GM21529 (cell line): ENCODE measurements around the gene FAM83E.

Experiments
- ATAC-seq: cut with Tn5 transposase; IDR thresholded peaks from one replicate; pipeline ENCODE4 v1.9.1; 2021; ENCODE audit not compliant: unreplicated experiment

Gene FAM83E

GRCh38 chr19:48613024-48613851, 1.6 kb downstream of the FAM83E start:
- ATAC-seq: no peak

DNA sequence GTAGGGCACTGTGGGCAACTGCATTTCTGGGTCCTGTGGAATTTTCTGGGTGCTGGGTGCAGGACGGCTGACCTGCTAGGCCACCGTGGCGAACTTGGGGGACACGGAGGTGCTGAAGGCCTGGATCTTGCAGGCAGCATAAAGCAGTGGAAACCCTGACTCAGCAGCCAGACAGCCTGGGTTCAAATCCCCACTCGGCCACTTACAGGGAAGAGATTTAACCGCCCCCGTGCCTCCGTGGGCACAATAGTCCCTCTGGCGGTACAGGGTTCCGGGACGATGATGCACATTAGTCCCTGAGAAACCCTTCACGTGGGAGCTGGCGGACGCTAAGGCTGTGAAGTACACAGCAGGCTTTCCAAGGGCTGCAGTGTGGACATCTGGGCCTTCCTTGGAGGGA, 3.0 kb downstream of the FAM83E start:
- ATAC-seq: no peak

GRCh38 chr19:48609571-48610108, 5.2 kb downstream of the FAM83E start:
- no peak for ATAC-seq

GRCh38 chr19:48608798-48609263, 6.0 kb downstream of the FAM83E start:
- no peak for ATAC-seq

- no peak for ATAC-seq
Measured at GRCh38 chr19:48607359-48607755, 7.5 kb downstream of the FAM83E start.

- no peak for ATAC-seq
Measured at GRCh38 chr19:48606463-48607358, 8.2 kb downstream of the FAM83E start, which contains the start of gene SPACA4. Gene SPACA4 (plus strand): TSS chr19:48606742. CDS start chr19:48606979, 237 bp downstream.

DNA sequence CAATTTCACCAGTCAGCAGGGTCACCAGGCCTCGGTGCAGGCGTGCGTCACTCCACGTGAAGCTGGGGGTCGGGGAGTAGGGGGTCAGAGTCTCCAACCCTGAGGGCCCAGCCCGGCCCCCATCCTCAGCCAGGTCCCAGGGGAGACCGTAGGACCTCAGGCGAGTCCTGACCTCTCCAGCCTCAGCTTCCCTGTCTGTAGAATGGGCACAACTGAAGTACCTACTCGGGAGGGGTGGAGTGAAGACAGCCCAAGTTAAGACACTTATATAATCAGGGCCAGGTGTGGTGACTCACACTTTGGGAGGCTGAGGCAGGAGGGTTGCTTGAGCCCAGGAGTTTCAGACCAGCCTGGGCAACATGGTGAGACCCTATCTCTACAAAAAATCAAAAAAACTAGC, 11.0 kb downstream of the FAM83E start:
- ATAC-seq: no peak

- ATAC-seq: no peak
Measured at GRCh38 chr19:48603449-48603848, 11.4 kb downstream of the FAM83E start.

- ATAC-seq: no peak
Measured at GRCh38 chr19:48603001-48603400, 11.9 kb downstream of the FAM83E start.

- ATAC-seq: no peak
Measured at GRCh38 chr19:48600679-48601417, 14.0 kb downstream of the FAM83E start.

DNA sequence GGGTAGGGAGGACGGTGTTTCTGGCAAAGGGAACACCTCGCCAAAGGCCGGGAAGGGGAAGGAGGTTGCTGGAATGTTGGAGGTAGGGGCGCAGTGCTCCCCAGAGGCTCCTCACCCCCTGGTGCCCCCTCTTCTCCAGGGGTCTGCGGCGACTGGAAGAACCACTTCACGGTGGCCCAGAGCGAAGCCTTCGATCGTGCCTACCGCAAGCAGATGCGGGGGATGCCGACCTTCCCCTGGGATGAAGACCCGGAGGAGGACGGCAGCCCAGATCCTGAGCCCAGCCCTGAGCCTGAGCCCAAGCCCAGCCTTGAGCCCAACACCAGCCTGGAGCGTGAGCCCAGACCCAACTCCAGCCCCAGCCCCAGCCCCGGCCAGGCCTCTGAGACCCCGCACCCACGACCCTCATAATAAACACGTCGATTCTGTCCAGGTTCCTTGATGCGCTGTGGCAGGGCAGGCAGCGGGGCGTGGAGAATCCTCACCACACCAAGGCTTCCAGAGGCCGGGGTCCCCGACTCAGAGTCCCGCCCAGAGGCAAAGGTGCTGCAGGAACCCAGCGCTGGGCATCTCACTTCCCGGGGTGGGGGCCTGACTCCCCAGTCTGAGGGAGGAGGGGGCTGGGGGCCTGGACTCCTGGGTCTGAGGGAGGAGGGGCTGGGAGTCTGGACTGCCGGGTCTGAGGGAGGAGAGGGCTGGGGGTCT, 15.7 kb downstream of the FAM83E start:
- ATAC-seq: no peak

GRCh38 chr19:48596679-48597465, 18.0 kb downstream of the FAM83E start:
- no peak for ATAC-seq

GRCh38 chr19:48596237-48596636, 18.6 kb downstream of the FAM83E start:
- no peak for ATAC-seq

DNA sequence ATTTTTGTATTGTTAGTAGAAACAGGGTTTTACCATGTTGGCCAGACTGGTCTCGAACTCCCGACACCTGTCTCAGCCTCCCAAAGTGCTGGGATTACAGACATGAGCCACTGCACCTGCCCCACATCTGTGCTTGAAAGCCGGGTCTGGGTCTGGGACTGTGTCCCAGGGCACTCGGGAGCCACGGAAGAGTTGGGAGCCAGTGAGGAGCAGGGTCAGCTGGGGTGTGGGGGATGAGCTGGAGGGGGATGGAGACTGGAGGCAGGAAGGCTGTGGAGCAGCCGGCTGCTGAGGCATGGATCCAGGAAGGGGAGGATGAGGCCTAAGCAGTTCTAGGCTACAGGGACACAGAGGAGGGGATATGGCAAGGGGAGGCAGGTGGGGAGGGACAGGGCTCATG, 19.0 kb downstream of the FAM83E start:
- no peak for ATAC-seq

DNA sequence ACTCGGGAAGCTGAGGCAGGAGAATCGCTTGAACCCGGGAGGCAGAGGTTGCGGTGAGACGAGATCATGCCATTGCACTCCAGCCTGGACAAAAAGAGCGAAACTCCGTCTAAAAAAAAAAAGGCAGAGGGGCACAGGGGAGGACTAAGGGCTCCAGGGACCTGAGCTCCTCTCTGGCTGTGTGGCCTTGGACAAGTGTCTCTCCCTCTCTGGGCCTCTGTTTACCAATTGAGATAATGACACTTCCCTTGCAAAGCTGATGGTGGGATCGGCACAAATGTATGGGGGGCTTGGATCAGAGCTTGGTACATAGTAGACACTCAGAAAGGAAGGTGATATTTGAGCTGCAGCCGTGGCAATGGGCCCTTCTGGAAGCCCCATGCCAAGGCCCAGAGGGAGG, 19.7 kb downstream of the FAM83E start:
- ATAC-seq: no peak

DNA sequence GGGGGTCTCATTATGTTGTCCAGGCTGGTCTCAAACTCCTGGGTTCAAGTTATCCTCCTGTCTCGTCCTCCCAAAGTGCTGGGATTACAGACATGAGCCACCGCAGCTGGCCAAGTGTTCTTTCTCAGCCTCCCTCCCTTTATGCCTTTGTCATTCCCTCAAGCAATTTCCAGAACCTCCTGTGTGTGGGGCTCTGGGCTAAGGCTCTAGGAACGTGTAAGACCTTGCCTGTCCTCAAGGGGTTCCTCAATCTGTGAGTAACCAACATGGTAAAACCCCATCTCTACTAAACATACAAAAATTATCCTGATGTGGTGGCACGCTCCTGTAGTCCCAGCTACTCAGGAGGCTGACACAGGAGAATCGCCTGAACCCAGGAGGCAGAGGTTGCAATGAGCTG, 23.9 kb downstream of the FAM83E start:
- ATAC-seq: no peak

DNA sequence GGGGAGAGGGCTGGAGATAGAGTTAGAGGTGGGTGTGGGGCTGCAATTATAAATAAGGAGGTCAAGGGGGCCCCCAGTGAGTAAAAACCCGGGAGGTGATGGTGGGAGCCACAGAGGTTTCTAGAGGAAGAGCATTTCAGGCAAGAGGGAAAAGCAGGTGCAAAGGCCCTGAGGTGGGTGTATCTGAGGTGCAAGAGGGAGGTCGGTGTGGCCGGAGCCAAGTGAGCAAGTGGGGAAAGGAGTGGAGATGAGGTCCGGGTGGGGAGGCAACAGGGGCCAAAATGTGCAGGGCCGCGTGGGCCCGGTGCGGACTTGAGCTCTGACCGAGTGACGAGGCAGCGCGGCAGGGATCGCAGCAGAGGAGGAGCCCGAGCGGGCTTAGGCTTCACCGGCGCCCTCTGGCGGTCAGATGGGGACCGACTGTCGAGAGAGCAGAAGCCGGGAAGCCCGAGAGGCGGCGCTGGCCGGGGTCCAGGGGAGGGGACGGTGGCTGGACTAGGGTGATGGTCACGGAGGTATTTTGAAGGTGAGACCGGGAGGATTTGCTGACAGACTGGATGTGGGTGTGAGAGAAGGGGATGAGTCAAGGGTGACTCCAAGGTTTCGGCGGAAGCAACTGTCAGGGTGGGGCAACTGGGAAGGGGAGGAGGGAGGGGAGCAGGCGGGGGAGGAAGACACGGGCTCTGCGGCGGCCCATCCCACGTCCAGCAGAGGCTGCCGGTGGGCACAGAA, 26.0 kb downstream of the FAM83E start:
- ATAC-seq: no peak

GRCh38 chr19:48587387-48587786, 27.5 kb downstream of the FAM83E start:
- ATAC-seq: no peak

- no peak for ATAC-seq
Measured at GRCh38 chr19:48582168-48582567, 32.7 kb downstream of the FAM83E start.
